GM21825 (cell line): Measurements from ENCODE around the gene C5.

Source experiments
- ATAC-seq: cut with Tn5 transposase; IDR thresholded peaks from one replicate; pipeline ENCODE4 v1.9.1; 2021; ENCODE audit warnings: mild to moderate bottlenecking, moderate library complexity; ENCODE audit not compliant: unreplicated experiment

Gene C5

GRCh38 chr9:120914396-120914795 is 135.7 kb downstream of the C5 start:
- ATAC-seq: no peak

- ATAC-seq: no peak
Measured at GRCh38 chr9:120913647-120914264, 136.3 kb downstream of the C5 start.

- ATAC-seq: no peak
Measured at GRCh38 chr9:120912958-120913646, 137.0 kb downstream of the C5 start.

DNA sequence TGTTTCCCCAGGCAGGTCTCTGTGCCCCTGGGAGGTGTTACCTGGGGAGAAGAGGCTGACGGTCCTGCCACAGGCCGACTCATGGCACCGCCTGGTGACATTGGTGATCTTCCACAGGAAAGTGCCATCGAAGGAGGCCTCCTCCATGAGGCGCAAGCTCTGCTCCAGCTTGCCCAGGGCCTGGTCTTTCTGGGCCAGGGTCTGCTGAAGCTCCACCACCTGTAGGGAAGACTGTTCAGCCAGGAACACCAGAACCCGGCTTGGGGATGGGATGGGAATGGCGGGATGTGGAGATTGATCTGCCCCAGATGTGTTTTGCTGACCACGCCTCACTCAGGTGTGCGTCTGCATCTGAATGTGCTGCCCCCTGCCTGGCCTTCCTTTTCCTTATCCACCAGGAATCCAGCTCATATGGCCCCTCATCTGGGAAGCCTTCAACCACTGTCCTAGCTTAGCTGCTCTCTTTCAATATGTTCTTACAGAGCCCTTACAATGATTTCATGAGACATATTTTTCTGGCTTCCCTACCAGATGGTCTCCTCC is 138.7 kb downstream of the C5 start:
- ATAC-seq: no peak

DNA sequence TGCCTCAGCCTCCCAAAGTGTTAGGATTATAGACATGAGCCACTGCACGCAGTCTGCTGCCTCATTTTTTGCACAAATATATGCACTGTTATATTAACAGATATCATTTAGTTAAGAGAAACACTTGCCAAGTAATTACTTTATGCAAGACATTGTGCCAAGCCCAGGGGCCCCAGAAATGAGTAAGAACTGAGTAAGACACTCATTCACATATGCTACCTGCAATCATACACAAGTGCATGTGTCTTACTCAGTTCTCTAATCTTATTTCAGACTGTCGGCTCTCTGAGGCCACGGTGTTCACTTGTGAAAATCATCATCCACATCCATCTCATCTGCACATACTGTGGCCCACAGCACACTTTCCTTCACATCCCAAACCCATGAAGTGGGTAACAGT is 139.4 kb downstream of the C5 start:
- no peak for ATAC-seq

DNA sequence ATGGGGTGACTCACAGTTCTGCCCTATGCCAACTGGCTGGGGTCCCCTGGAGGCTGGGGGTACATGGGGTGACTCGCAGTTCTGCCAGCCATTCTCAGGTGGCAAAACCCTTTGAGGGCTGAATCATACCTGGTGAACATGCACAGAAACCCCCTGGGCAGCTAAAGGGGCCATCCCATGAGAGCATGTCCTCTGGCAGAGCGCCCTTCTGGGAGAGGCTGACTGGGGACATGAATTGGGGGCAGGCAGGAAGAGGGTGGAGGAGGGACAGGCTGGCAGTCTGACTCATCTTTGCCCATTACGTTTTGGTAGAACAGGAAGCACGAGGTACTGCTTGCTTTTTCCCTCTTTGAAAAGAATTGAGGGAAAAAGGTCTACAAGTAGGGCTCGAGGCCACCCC is 140.2 kb downstream of the C5 start:
- no peak for ATAC-seq

DNA sequence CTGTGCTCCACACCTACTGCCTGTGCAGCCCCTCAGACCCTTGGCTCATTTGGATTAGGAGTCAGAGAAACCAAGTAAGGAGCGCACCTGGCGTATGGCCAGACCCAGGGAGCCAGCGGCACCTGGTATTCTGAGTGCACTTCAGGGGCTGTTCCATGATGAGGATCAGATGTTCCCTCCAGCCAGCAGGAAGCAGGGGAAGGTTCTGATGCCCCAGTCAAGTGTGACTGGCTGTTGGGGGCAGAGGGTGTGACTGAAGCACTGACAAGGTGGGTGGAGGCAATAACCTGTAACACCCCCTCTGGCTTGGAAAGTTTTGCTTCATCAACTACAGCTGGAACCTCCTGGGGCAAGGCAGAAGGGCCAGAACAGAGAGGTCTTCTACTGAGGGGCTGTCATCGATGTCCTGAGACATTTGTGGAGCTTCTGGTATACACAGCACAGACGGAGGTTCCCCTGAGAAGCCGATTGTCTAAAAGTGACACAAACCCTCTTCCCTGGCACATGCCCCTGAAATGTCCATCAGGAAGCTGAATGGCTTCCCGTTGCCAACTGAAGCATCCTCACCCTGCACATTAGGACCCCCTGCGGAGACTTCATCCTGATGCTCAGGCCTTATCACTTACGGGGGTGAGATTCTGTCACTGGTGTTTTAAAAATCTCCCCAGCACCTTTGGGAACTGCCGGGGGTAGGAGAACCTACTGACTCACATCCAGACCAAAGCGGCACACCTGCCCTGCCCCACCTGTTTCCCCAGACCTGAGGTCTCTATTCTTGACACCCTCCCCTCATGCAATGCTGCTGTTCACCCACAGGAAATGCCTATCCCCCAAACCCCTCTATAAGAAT is 144.5 kb downstream of the C5 start:
- no peak for ATAC-seq

DNA sequence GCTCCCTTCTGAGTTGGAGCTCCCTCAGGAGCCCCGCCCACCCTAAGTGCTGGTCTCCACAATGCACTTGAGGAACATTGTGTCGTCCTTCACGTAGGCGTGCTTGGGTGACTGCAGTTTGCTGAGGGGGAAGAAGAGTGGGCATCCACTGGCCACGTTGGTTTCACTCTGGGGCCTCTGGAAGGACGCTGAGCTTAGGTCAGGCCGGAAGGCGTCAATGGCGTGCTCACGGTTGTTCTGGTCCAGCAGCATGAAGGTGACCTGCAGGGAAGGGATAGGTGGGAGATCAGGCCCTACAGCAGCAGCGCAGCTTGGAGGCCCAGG is 145.1 kb downstream of the C5 start:
- no peak for ATAC-seq

DNA sequence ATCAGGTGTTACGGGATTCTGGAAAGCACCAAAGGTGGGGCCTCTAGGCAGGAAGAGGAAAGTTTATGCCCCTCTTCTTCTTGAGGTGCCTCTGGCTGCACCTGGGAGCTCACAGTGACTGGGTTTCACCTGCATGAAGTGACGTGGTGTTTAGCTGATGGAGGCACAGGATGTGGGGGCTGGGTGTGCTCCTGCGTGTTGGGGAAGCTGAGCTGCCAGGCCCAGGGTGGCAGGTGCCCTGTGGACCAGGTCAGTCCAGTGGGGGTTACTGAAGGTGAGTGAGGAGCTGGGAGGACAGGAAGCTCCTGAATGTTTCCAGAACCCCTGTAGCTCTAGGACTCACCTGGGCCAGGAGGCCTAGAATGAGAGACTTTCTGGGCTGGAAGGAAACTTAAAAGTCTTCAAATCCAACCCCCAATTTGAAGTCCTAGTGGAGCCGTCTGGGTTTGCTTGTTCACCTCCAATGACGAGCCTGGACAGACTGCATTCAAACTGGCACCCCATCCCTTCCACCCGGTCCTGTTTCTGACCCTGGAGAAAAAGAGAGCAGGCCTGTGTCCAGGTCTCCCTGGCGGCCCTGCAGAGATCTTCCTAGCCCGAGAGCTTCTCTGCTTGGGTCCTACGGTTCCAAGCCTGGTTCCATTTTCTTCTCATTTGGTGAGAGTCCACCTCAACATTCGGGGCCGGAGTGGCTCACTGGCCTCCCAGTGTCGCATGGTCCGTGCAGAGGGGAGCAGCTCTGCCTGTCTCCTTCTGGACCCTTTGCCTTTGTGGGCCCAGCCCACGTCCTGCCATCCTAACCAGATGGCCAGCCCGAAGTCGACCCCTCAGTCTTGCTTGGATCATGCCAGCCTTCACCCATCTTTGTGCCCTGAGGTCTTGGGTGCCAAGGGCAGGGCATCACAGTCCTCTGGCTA is 145.8 kb downstream of the C5 start:
- no peak for ATAC-seq

GRCh38 chr9:120902569-120903535 is 147.2 kb downstream of the C5 start:
- ATAC-seq: no peak
